ENCODE measurements around the gene PTPN14. TPM values are rescaled to one million over a fixed set of nuclear protein-coding genes. Genes with fewer than 3 reads are reported as not detected.

Gene PTPN14
- total RNA-seq, 3 donors from 2014 or later, result 5.8 to 49.0 (median 8.3) TPM

GRCh38 chr1:214515544-214516433, 35.6 kb downstream of the PTPN14 start:
- H3K9me3 ChIP-seq, result no peaks in the 10 kb centered on the region
- DNase-seq (no peak), ATAC-seq (peak; percentile 70)
- TF ChIP-seq, protein P1, sequence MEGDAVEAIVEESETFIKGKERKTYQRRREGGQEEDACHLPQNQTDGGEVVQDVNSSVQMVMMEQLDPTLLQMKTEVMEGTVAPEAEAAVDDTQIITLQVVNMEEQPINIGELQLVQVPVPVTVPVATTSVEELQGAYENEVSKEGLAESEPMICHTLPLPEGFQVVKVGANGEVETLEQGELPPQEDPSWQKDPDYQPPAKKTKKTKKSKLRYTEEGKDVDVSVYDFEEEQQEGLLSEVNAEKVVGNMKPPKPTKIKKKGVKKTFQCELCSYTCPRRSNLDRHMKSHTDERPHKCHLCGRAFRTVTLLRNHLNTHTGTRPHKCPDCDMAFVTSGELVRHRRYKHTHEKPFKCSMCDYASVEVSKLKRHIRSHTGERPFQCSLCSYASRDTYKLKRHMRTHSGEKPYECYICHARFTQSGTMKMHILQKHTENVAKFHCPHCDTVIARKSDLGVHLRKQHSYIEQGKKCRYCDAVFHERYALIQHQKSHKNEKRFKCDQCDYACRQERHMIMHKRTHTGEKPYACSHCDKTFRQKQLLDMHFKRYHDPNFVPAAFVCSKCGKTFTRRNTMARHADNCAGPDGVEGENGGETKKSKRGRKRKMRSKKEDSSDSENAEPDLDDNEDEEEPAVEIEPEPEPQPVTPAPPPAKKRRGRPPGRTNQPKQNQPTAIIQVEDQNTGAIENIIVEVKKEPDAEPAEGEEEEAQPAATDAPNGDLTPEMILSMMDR (IDR thresholded peaks at IDR 0.05), result no peak
- H3K4me3 ChIP-seq, result no peak overlapping the region
- intact Hi-C loops (cut with DNase I, micrococcal nuclease), result no loop called here
- H3K36me3 ChIP-seq (ENCODE audit: low read depth), result no peaks in the 10 kb centered on the region
- H3K4me1 ChIP-seq (ENCODE audit: low read depth), result no peaks in the 10 kb centered on the region

DNA sequence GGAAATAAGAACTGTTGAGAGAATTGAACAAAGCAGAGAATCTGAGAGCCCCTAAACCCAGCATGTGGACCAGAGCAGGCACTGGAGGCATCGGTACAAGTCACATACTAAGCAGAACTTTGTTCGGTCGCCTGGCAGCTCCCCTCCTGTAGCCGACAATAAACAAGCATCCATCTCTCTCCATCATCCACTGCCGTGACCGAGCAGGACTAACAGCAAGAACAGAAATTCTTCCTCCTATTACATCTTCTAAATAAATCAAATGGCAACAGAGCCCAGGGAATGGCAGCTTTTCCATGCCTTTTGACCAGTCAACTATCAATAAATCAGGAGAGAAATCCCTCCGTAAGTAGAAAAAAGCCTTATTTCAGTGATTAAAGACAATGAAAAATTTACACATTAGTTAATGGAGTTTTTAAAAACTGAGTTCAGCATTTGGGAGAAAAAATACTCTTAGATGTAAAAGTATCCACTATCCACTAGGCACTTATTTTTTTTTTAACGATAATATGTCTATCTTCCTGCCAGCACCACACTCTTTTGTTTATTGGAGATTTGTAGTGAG, 36.5 kb downstream of the PTPN14 start:
- Histone ChIP-seq H3K4me3 (no peak overlapping the region), H3K9me3 (no peaks in the 10 kb centered on the region), H3K36me3 (ENCODE audit: low read depth) (no peaks in the 10 kb centered on the region), H3K4me1 (ENCODE audit: low read depth) (no peaks in the 10 kb centered on the region)
- intact Hi-C loops (cut with DNase I, micrococcal nuclease), result no loop called here
- no peak for ATAC-seq
- TF ChIP-seq, protein P1 (IDR thresholded peaks at IDR 0.05), result no peak
- no peak for DNase-seq

DNA sequence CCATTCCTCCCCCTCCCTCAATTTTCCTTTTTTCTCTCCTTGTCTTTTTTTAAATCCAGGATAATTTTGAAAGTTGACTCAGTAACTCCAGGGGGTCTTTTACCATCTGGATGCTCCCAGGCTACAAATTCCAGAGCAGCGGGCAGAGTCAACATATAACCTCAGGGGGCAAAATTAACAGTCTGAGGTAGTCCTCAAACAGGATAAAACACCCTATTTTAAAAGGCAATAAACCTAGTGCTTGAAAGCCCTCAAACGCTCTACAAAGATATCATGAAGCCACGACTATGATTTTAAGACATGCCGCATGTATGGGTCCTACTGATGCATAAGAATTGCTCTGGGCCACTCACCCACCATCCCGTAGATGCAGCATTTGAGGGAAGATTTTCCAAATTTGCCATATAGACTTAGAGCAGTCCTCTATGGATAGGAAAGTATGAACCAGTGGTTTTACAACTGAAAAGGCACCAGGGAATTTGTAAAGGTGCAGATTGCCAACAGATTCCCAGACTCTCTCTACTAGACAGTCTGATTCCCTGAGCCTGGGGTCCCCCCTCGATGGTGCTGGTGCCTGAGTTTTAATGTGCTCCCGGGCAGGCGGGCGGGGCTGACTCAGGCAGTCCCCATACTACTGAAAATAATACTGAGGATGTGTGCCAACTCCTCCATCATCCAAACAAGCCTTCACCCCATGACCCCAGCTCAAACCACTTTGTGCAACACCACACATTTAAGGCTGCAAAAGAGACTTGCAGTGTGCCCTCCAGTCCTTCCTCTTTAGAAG, 37.2 kb downstream of the PTPN14 start:
- TF ChIP-seq, protein P1 (IDR thresholded peaks at IDR 0.05), result no peak
- Histone ChIP-seq H3K9me3 (no peaks in the 10 kb centered on the region), H3K4me3 (no peak overlapping the region), H3K36me3 (ENCODE audit: low read depth) (no peaks in the 10 kb centered on the region), H3K4me1 (ENCODE audit: low read depth) (no peaks in the 10 kb centered on the region)
- DNase-seq (no peak), ATAC-seq (no peak)
- intact Hi-C loops (cut with DNase I, micrococcal nuclease), result no loop called here

DNA sequence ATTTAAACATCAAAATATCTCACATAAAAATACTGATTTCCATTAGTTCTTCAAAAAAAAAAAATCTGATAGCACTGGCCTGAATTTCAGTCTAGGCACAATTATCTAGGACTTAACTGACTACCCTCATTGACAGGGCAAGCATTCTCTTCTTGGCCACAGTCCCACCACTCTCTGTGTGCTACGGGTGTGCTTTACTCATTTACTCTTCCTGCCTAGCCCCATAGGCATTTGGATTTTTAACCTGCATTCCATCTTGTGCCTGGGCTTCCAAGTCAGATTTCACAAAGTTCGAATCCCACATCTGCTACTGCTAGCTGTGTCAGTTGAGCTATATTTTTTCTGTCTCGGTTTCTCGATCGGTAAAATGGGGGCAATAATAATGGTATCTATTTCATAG, 38.0 kb downstream of the PTPN14 start:
- Histone ChIP-seq H3K4me1 (ENCODE audit: low read depth) (no peaks in the 10 kb centered on the region), H3K4me3 (no peak overlapping the region), H3K9me3 (no peaks in the 10 kb centered on the region), H3K36me3 (ENCODE audit: low read depth) (no peaks in the 10 kb centered on the region)
- intact Hi-C loops (cut with DNase I, micrococcal nuclease), result no loop called here
- no peak for ATAC-seq
- TF ChIP-seq, protein P1 (IDR thresholded peaks at IDR 0.05), result no peak
- DNase-seq, result no peak

GRCh38 chr1:214511639-214511998, 39.8 kb downstream of the PTPN14 start:
- peaks cover 6% of the 10 kb centered on the region for H3K4me1 ChIP-seq (ENCODE audit: low read depth)
- no peaks in the 10 kb centered on the region for H3K9me3 ChIP-seq
- no peak for ATAC-seq
- H3K4me3 ChIP-seq, result no peak overlapping the region
- intact Hi-C loops (cut with DNase I, micrococcal nuclease), result no loop called here
- TF ChIP-seq, protein P1 (IDR thresholded peaks at IDR 0.05), result no peak
- DNase-seq, result no peak
- H3K36me3 ChIP-seq (ENCODE audit: low read depth), result no peaks in the 10 kb centered on the region
